ENCODE data around the gene CAMK2D.

The CAMK2D gene

DNA sequence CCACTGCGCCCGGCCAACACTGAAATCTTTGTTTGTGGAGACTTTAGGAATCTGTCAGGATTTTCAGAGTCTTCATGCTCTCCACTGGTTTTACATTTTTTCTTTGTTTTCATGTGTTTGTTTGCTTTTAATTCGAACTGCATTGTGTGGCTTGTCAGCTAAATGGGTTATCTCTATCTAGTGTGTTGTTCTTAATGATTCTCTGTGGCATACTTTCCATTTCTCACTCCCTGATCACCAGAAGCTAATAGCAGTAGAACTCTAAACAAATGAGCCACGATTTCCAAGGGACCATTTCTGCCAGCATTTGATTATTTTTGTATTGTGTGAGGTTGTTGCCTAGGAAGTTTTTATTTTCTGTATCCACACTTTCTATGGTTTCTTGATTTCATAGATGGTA, 352.4 kb downstream of the CAMK2D start:
- H3K9me3 ChIP-seq (ENCODE audit: control insufficient read depth, insufficient read depth, low read length): no peaks in the 10 kb centered on the region
- no peaks in the 10 kb centered on the region for H3K27me3 ChIP-seq (ENCODE audit: control insufficient read depth, insufficient read depth, low read length)
- H3K27ac ChIP-seq (ENCODE audit: low read length): no peak overlapping the region
- no CpG with 5 or more reads among the region's 4 CpGs for WGBS (ENCODE audit: insufficient coverage, insufficient read length)
- H3K4me3 ChIP-seq (ENCODE audit: low read length): no peak overlapping the region
- H3K36me3 ChIP-seq (ENCODE audit: control insufficient read depth, insufficient read depth, low read length): no peaks in the 10 kb centered on the region
- H3K4me1 ChIP-seq (ENCODE audit: control insufficient read depth, insufficient read depth, low read length): no peaks in the 10 kb centered on the region; the same call in 1 of the 2 replicates
- DNase-seq (ENCODE audit: low read depth, low spot score): no peak

DNA sequence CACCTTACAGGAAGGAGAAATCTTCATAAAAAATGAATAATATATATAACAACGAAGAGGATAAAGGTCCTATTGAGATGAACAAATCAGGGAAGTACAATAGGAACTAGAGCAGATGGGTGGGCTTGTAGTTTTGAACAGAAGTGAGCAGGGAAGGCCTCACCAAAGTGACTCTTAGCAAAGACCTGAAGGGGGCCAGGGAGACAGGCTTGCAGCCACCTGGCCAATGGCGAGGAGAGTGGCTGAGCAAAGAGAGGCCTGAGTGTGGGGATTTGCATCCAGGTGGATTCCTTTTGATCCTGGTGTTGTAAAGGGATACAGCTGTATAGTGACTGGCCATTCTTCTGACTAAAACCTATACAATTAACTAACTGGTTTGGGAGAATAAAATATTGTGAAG, 354.1 kb downstream of the CAMK2D start:
- H3K4me1 ChIP-seq (ENCODE audit: control insufficient read depth, insufficient read depth, low read length): no peaks in the 10 kb centered on the region; the same call in 1 of the 2 replicates
- H3K9me3 ChIP-seq (ENCODE audit: control insufficient read depth, insufficient read depth, low read length): no peaks in the 10 kb centered on the region
- DNase-seq (ENCODE audit: low read depth, low spot score): peak; percentile 9
- no CpG with 5 or more reads among the region's 2 CpGs for WGBS (ENCODE audit: insufficient coverage, insufficient read length)
- H3K4me3 ChIP-seq (ENCODE audit: low read length): no peak overlapping the region
- no peaks in the 10 kb centered on the region for H3K27me3 ChIP-seq (ENCODE audit: control insufficient read depth, insufficient read depth, low read length)
- no peak overlapping the region for H3K27ac ChIP-seq (ENCODE audit: low read length)
- no peaks in the 10 kb centered on the region for H3K36me3 ChIP-seq (ENCODE audit: control insufficient read depth, insufficient read depth, low read length)

DNA sequence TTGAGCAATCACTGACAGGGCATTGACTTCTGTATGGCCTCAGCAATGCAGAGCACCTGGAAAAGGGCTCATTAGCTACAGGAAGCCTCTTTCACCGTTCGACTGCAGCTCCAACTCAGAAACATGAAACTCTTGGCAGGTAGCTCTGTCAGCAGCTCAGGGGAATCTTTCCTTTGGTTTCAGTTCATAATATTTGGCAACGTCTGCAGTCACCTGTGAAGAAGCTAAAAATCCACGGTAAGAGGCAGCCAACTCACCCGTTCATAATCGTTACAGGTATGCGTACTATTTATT, 354.9 kb downstream of the CAMK2D start:
- no CpG with 5 or more reads among the region's 7 CpGs for WGBS (ENCODE audit: insufficient coverage, insufficient read length)
- Histone ChIP-seq H3K27ac (ENCODE audit: low read length) (no peak overlapping the region), H3K4me1 (ENCODE audit: control insufficient read depth, insufficient read depth, low read length) (no peaks in the 10 kb centered on the region; the same call in 1 of the 2 replicates), H3K36me3 (ENCODE audit: control insufficient read depth, insufficient read depth, low read length) (no peaks in the 10 kb centered on the region), H3K4me3 (ENCODE audit: low read length) (no peak overlapping the region), H3K27me3 (ENCODE audit: control insufficient read depth, insufficient read depth, low read length) (no peaks in the 10 kb centered on the region), H3K9me3 (ENCODE audit: control insufficient read depth, insufficient read depth, low read length) (no peaks in the 10 kb centered on the region)
- no peak for DNase-seq (ENCODE audit: low read depth, low spot score)

DNA sequence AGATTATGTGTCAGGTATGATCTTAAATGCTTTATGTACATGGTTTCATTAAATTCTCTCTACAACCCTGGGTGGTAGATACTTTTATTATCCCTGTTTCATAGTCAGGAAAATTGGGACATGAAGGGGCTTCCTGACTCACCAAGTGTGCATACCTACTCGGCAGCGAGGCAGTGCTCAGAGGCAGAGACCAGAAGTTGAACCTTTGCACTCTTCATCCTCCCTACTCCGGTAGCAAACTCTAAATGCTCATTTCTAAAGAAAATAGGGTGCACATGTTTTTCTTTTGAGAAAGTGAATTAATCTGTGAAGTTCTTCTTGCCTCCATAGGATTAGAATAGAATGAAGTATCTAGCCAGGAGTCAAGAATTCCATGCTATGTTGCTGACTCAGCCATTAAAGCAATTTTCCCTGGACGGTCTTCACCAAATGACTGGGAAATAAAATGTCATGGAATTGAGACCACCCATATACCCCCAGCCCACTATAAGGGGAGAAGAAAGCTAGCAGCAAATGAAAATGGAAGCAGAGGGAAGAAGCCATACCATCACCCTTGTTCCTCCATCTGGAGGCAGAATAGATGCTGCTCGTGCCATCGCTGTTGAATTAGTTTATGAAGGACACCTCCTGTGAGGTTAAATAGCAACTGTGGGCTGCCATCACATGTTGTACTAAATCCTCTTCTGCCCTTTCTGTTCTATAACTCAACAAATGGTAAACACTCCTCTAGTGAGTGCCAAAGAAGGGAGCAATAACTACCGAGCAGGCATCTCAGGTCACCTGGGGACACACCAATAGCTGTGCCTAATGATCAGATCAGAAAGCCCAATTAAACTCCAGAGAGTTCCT, 355.4 kb downstream of the CAMK2D start:
- no peaks in the 10 kb centered on the region for H3K9me3 ChIP-seq (ENCODE audit: control insufficient read depth, insufficient read depth, low read length)
- no CpG with 5 or more reads among the region's 7 CpGs for WGBS (ENCODE audit: insufficient coverage, insufficient read length)
- no peak overlapping the region for H3K4me3 ChIP-seq (ENCODE audit: low read length)

DNA sequence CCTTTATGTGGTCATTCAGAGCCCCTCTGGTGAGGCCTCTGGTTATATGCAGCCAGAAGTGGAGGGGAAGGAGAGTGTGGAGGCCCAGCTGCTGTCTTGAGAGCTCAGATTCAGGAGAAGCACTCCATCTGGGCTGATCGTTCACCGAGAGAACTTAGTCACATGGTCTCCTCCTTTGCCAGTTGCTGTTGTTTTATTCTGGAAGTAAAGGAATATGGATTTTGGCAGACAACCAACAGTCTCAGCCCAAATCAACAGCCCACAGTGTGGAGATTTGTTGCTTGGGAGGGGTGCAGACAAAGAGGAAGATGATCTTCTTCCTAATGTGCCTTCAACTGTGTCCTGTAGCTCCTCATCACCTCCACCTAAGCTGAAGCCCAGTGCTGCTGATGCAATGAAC, 356.7 kb downstream of the CAMK2D start:
- Histone ChIP-seq H3K27me3 (ENCODE audit: control insufficient read depth, insufficient read depth, low read length) (no peaks in the 10 kb centered on the region), H3K9me3 (ENCODE audit: control insufficient read depth, insufficient read depth, low read length) (no peaks in the 10 kb centered on the region), H3K36me3 (ENCODE audit: control insufficient read depth, insufficient read depth, low read length) (no peaks in the 10 kb centered on the region), H3K4me3 (ENCODE audit: low read length) (no peak overlapping the region), H3K4me1 (ENCODE audit: control insufficient read depth, insufficient read depth, low read length) (no peaks in the 10 kb centered on the region), H3K27ac (ENCODE audit: low read length) (no peak overlapping the region)
- WGBS (ENCODE audit: insufficient coverage, insufficient read length): no CpG with 5 or more reads among the region's 2 CpGs
- DNase-seq (ENCODE audit: low read depth, low spot score): no peak

More for the DNA sequence above, 355.4 kb downstream of the CAMK2D start:
- Histone ChIP-seq H3K4me1 (ENCODE audit: control insufficient read depth, insufficient read depth, low read length) (no peaks in the 10 kb centered on the region), H3K27me3 (ENCODE audit: control insufficient read depth, insufficient read depth, low read length) (no peaks in the 10 kb centered on the region), H3K36me3 (ENCODE audit: control insufficient read depth, insufficient read depth, low read length) (no peaks in the 10 kb centered on the region), H3K27ac (ENCODE audit: low read length) (no peak overlapping the region)
- no peak for DNase-seq (ENCODE audit: low read depth, low spot score)

DNA sequence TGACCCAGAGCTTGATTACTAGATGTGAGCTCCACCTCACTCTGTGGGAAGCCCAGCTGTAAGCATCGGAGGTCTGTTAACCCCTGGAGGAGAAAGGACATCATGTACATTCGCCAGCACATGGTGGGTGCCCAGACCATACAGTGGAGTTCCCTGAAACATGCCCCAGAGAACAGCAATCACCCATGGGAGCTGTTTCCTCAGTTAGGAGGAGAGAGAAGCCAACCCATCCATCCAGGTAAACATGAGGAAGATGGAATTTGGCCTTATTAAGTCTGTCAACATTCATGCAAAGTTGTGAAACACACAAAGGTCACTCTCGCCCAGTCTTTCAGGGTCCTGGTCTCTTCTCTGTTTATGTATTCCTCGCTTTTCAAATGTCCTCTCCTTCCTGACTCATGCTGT, 357.4 kb downstream of the CAMK2D start:
- DNase-seq (ENCODE audit: low read depth, low spot score): no peak
- no peak overlapping the region for H3K27ac ChIP-seq (ENCODE audit: low read length)
- no peaks in the 10 kb centered on the region for H3K27me3 ChIP-seq (ENCODE audit: control insufficient read depth, insufficient read depth, low read length)
- WGBS (ENCODE audit: insufficient coverage, insufficient read length): no CpG with 5 or more reads among the region's 4 CpGs
- no peak overlapping the region for H3K4me3 ChIP-seq (ENCODE audit: low read length)
- no peaks in the 10 kb centered on the region for H3K4me1 ChIP-seq (ENCODE audit: control insufficient read depth, insufficient read depth, low read length)
- no peaks in the 10 kb centered on the region for H3K36me3 ChIP-seq (ENCODE audit: control insufficient read depth, insufficient read depth, low read length)
- no peaks in the 10 kb centered on the region for H3K9me3 ChIP-seq (ENCODE audit: control insufficient read depth, insufficient read depth, low read length)

All from iPS DF 6.9 (cell line).